SKM-1 treated with dmso at 0.1 percent for 144 hours (cell line): ENCODE measurements around the gene PDZD7.
"Not testable (repeated sequence)": the region's sequence is repeated elsewhere in the genome, so short reads cannot be mapped to it uniquely, and the experiment has no call there.

Experiments
- DNase-seq: peaks from one replicate; lab custom pipeline; 2025; ENCODE audit not compliant: unreplicated experiment; lab: John Stamatoyannopoulos, UW

The PDZD7 gene

DNA sequence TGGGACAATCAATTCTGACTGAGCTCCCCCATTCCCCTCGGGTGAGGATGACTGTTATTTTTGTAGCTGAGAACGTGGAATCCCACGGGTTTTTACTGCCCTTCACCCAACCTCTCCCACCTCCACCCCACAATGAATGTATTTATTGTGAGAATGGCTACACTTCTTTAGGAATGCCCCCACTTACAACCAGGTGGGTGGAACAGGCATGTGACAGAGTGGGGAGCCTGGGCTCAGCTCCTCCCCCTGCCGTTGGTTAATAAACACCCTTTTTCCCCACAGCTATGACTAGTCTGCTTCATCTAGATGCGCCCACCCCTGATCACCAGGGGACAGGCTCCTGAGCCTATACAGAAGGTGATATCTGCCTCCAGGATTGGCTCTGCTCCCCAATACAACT is 45.6 kb downstream of the PDZD7 start:
- DNase-seq = no peak

DNA sequence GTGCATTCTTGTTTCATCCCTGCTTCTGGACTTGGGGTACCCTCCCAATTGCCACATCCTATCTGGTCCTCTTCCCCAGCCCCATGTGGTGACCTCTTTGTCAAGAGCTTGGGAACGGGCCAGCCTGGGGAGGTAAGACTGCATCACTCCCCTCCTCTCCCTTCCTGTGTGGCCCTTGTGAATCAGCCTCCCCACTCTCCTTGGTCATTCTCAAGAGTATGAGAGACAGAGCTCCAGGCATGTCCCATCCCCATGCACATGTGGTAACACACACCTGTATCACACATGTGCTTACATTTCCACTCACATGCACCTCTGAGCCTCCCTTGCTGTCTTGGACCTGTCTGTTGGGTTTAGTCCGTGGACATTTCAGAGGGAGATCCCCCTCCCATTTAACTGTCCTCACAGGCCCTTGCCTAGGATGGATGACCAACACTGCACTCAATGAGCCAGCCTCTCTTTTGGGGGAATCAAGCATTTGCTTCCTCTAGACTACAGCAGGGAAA is 46.2 kb downstream of the PDZD7 start:
- DNase-seq = no peak

DNA sequence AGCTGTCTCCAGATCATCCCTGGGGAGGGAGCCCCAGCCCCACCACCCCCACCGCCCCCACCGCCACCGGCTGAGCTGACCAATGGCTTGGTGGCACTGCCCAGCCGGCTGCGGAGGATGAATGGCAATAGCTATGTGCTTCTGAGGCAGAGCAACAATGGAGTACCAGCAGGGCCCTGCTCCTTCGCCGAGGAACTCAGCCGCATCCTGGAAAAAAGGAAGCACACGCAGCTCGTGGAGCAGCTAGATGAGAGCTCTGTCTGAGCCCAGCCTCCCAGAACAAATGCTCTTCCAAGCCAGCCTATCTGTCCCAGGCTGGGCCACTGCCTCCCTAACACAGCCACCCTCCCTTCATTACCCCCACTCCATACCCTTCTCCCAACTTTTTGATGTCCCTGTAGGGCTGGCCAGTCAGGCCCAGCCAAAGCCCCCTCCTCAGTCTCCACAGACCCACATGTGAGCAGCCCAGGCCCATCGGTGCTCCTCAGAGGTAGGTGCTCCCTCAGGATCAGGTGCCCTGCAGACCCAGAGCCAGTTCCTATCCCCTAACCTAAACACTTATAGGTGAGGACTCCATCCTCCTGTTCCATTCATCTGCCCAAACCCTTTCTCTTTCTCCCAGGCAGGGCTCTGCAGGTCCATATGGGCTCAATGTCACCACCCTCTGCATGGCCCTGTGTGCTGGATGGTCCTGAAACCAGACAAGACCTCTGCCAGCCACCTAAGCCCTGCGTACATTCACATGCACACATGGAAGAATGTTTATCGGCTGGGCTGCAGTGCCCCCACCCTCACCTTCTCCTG is 46.9 kb downstream of the PDZD7 start:
- DNase-seq = no peak

DNA sequence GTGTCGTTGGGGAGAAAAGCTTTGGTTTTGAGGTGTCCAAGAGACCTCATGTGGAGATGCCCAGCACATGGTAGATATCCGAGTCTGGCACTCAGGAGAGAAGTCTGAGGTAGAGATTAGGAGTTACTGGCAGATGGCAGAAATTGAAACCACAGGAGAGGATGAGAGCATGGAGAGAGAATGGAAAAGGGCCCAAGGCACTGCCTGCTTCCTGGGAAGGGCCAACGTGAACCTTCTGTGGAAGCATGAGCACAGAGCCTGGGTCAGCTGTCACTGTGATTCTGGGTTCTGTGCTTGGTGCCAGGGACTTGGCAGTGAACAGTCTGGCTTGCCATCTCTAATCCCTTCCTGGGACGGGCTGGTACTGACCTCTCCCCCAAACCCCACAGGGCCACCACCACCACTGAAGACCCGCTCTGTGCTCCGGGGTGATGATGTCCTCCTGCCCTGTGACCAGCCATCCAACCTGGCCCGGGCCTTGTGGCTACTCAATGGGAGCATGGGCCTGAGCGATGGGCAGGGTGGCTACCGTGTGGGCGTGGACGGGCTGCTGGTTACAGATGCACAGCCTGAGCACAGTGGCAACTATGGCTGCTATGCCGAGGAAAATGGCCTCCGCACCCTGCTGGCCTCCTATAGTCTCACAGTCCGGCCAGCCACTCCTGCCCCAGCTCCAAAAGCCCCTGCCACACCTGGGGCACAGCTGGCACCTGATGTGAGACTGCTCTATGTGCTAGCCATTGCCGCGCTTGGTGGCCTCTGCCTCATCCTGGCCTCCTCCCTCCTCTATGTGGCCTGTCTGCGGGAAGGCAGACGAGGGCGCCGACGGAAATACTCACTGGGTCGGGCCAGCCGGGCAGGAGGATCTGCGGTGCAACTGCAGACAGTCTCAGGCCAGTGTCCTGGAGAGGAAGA is 47.8 kb downstream of the PDZD7 start:
- DNase-seq = no peak

DNA sequence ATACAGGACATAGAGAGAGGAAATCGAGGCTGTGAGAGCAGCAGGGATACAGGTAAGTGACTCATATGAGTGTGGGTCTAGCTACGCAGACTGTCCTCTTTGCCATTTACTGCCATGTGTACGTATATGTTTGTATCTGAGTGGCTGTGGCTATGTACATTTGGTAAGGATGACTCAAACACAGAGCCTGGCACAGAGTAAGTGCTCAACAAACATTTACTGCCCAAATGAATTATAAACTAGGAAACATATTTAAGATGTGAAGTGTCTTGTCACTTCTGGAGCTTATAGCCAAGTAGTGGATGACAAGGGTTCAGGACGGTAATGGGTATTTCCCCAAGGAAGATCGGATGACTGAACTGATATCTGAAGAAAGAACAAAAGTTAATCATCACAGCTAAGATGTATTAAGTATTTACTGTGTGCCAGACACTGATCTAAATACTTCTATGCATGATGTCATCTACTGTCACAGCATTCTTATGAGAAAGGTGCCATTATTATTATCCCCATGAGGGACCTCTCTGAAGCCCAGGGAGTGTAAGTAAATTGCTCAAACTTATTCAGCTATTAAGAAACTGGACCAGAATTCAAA is 49.7 kb downstream of the PDZD7 start:
- DNase-seq = no peak

DNA sequence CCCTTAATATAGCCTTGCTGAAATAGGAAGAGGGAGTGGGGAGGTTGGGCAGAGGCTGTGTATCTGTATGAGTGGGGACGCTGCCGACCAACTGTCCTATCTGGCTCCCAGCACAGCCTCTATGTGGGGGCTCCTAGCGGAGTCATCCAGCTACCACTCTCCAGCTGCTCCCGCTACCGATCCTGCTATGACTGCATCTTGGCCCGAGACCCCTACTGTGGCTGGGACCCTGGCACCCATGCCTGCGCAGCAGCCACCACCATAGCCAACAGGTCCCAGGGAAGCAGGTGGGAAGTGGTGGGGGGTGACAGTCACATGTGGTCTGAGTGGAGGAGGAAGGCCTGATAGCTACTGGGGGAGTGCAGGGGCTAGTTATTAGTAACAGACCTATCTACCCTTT is 50.2 kb downstream of the PDZD7 start:
- no peak for DNase-seq

DNA sequence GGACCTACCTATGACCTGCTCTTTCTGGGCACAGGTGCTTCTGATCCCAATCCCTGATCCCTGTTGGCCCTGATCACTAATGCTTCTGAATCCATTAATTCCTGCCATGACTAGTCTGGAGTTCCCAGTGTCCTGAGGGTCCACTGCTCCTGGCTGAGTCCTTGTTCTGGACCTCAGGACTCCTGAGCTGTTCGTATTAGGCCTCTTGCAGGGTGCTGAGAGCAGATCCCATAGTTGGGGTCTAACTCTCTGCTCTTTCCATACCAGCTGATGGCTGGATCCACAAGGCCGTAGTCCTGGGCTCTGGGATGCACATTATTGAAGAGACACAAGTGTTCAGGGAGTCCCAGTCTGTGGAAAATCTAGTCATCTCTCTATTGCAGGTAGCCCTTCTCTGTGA is 50.6 kb downstream of the PDZD7 start:
- DNase-seq = no peak

DNA sequence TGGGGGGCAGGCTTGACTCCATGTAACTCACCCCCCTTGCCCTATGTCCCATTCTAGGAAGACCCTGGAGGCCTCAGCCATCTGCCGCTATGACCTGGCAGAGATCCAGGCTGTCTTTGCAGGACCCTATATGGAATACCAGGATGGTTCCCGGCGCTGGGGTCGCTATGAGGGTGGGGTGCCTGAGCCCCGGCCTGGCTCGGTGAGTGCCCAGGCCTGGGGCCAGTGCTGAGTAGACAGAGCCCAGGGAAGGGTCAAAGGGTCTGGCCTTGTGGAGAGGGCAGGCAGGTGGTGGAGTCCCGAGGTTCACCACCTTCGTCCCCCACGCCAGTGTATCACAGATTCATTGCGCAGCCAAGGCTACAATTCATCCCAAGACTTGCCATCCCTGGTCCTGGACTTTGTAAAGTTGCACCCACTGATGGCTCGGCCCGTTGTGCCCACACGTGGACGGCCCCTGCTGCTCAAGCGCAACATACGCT is 51.1 kb downstream of the PDZD7 start:
- no peak for DNase-seq

DNA sequence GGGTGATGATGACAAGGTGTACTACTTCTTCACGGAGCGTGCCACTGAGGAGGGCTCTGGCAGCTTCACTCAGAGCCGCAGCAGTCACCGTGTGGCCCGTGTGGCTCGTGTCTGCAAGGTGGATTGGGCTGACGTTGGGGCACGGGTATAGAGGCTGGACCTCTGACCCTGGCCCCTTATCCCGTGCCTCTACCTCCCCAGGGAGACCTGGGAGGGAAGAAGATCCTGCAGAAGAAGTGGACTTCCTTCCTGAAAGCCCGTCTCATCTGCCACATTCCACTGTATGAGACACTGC is 52.1 kb downstream of the PDZD7 start:
- no peak for DNase-seq

DNA sequence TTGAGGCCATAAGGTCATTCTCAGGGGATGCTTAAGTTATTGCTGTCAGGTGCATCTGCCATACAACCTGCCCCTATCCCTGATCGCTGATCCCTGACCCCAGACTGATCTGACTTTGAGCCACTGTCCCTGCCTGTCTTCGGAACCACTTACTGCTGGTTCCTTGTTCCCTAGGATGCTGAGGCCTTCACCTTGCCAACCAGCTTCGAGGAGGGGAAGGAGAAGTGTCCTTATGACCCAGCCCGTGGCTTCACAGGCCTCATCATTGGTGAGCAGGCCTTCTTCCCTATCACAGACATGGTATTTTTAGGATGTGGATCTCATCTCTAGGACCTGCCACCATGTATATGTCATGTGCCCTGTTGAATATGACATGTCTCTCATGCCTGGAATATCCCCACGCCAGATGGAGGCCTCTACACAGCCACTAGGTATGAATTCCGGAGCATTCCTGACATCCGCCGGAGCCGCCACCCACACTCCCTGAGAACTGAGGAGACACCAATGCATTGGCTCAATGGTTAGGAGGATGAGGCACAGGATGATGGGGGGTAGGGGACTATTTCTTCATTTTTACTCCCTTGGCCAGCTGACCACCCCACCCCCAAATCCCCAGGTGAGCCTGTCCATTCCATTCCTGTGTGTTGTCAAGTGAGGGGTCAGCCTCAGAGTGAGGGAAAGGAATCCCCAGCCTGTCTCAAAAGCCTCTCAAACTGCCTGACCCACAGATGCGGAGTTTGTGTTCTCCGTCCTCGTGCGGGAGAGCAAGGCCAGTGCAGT is 52.6 kb downstream of the PDZD7 start:
- no peak for DNase-seq

DNA sequence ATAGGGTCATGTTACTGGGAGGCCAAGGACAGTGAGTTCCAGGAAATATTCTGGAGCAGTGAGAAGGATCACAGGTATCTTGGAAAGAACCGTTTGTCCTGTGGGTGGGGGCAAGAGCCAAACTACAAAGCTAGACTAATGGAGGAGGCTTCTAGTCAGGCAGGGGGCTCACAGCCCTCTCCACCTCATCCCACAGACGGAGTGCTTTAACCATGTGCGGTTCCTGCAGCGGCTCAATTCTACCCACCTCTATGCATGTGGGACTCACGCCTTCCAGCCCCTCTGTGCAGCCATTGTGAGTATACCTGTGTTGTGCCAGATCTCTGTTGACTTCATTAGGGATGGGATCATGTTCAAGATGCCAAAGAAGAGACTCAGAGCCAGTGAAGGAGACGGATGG is 53.5 kb downstream of the PDZD7 start:
- DNase-seq = no peak

DNA sequence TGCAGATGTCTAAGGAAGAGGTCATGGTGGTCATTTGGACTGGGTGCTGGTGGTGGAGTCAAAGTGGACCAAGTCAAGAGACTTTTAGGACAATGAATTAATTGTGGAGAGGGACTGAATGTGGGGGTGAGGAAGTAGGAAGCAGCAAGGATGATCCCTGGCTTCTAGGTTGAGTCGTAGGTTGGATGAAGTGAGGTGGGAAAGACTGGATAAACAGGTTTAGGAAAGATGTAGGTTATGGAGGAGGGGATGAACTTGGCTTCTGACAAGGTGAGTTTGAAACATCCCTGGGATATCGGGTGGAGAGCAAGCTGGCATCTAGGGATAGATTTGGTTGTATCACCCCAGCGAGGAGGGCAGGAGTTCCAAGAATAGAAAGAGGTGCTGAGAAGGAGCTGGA is 54.0 kb downstream of the PDZD7 start:
- DNase-seq = no peak

DNA sequence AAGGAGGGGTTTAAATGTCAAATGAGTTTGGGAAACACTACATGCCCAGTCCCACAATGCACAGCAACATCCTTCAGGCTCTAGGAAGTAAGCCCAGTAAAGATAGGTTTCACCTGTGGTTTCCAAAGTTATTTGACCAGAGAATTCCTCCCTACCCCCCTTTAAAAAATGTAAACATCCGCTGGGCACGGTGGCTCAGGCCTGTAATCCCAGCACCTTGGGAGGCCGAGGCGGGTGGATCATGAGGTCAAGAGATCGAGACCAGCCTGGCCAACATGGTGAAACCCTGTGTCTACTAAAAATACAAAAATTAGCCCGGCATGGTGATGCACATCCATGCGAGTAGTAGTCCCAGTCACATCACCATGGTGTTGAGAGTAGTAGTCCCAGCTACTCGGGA is 55.5 kb downstream of the PDZD7 start:
- DNase-seq = not testable (repeated sequence)

DNA sequence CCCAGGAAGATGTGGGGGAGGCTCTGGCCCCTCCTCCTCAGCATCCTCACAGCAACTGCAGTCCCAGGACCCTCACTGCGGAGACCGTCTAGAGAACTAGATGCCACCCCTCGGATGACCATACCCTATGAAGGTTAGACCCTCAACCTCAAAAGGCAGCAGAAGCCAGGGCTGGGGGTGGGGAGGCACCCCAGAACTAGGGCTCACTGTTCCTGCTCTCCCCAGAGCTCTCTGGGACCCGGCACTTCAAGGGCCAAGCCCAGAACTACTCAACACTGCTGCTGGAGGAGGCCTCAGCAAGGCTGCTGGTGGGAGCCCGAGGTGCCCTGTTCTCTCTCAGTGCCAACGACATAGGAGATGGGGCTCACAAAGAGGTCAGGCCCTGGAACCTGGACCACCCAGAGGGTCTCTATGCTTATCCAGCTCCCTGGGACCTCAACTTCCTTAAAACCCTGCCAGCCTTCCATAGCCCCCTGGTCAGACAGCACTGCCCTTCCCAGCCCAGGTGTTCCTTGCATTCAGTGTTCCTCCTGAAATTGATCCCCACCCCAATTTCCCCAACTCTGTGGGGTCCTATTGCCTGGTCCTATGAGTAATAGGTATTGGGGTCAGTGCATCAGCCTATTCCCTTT is 57.9 kb downstream of the PDZD7 start:
- DNase-seq = no peak

DNA sequence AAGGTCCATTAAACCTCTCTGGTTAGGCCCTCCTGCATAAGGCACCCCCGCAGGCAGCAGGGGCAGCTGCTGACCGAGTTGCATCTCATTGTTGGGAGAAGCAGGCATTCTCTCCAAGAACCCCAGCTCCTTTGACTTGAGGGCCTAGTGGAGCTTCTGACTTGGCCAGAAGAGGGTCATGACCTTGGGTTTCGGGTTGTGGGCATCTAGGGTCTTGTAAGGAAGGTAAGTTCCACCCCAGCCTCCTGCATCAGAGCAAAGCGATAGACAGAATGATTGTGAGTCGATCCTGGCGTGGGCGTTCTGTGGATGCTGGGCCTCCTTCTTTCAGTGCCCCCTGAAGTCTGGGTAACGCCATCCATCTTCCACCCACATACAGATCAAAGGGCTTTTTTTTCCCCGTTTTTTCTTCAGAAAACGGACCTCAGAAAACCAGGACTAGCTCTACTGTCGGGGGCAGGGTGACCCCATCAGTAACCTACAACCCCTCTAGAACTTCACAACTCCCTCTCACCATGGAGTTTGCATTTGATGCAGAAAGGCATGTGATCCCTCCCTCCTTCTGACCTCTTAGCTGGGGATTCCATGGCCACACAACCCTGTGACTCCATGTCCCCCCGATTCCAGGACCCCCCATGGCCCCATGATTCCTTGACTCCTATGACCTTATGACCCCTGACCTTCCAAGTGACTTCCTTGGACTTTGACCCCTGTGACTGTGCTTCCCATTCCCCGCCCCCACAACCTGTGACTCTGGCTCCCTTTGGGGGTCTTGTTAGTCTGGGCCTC is 58.6 kb downstream of the PDZD7 start:
- DNase-seq = no peak

DNA sequence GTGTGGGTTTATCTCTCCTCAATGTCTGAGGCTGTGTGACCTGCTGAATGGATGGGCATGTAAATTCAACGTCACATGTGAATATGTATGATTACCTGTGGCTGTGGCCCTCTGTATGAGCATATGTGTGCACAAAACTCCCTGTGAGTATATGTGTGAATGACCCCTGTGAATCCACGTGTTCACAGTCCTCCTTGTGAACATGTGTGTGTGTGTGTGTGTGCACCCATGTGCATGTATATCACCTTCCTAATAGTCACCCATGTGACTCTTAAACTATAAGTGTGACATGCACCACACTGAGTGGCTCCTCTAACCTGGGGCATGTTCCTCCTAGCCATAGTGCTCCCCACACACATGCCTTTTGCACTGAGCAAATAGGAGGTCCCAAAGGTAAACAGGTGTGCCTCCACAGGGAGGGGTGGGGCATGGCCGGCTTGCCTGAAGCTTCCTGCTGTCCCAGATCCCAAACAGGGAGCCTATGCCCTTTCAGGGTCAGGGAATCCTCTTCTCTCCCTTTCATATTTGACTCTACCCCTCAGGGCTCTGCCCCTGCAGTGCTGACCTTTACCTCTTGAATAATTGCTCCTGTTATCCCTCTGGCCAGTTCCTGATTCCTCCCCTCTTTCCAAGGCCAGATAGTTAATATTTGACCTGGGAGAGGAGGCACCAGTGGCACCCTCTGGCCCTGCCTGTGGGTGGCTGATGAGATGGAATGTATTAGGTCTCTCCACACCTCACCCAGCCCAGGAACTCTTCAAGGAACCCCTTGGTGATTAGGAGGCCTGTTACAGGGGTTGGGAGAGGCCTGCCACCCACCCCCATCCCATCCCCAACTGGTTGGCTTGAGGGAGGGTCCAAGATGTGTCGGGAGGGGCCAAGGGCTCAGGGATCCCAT is 59.8 kb downstream of the PDZD7 start:
- no peak for DNase-seq

DNA sequence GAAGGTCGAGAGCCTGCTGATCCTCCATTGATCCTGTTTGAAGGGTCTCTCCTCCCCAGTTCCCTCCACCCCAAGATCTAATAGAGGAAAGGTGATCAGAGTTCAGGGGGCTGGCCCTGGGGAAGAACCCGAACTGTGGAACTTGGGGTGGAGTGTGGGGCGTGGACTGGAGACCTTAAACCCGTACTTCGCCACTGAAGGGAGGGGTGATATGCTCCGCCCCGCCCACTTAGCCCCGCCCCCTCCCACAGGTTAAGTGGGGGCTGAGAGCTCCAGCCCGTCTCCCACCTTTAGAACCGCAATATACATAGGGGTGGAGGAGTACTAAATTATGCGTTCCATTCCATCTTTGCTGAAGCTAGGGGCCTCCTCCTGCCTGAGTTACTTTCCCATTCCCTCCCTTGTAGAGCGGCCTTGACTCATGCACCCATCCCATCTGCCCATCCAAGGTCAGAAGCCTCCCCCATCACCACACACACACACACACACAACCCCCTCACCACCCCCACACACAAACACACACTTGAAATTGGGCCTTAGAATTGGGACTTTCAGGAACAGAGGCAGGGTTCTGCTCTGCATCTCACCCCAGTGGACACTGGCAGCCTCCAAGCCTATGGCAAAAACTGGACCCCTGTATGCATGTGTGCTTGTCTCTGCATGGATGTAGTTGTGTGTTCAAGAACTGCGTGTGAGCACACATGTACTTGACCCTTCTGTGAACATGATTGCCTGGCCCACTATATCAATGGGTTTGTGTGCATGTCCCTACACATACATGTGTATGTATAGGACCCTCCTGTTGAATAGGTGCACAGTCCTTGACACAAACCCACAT is 60.6 kb downstream of the PDZD7 start:
- no peak for DNase-seq
